Stimulated activated CD4-positive, alpha-beta T cell treated with anti-CD3 and anti-CD28 coated beads, Interleukin-12 subunit alpha, Interleukin-12 subunit beta, amount 100 ng/mL, for 48 hours (primary cell): ENCODE results near the gene MYBL2.
"Not testable (repeated sequence)": the region's sequence is repeated elsewhere in the genome, so short reads cannot be mapped to it uniquely, and the experiment has no call there.

Experiments used
- DNase-seq, 3 donors: peaks; one replicate each; pipeline ENCODE4 v3.0.0-alpha.2; 2020; ENCODE audit warnings: low read depth in 2 of 3, low spot score in 1 of 3

The MYBL2 gene

DNA sequence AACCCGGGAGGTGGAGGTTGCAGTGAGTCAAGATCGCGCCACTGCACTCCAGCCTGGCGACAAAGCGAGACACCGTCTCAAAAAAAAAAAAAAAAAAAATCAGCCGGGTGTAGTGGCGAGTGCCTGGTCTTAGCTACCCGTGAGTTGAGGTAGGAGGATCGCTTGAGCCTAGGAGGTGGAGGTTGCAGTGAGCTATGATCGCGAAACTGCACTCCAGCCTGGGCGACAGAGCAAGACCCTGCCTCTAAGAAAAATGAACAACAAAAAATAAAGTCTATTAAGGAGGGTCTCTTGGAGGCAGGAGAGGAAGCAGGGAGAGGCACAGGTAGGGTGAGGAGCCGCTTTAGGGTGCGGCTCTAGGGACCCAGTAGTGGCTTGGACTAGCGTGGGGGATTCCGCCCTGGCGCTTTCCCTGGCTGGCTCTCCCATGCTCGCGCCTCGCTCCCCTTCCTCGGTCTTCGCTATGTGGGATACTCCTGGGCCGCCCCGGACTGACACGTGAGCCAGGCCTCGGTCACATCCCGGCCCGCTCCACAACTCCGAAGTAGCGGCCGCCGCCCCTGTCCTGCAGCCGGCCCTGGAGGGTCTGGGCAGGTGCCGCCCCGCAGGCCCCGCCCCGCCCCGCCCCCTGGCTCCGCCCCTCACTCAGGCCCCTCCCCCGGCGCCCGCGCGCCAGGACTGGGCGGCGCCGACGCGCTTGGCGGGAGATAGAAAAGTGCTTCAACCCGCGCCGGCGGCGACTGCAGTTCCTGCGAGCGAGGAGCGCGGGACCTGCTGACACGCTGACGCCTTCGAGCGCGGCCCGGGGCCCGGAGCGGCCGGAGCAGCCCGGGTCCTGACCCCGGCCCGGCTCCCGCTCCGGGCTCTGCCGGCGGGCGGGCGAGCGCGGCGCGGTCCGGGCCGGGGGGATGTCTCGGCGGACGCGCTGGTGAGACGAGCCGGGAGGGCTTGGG, at the start of gene MYBL2:
TSS of gene MYBL2 (plus strand) at position 739 of the 953 bp plus-strand sequence. CDS start at position 909, 170 bp downstream.
- DNase-seq = peak; percentile 48 to 65 (median 55)

DNA sequence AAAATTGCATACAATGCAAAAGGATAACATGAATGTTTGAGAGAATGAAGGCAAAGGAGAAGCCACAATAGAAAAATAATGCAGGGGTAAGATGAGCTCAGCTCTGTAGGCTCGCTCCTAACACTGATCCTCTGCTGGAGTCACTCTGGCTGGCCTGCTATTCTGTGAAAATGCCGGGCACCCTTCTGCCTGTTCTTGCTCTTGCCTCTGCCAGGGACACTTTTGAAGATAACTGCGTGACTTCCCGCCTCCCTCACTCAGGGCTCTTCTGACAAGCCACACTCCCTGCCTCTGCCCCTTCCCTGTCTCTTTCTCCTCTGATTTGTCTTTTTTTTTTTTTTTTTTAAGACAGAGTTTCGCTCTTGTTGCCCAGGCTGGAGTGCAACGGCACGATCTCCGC, 35.3 kb upstream of the MYBL2 start:
- no peak for DNase-seq

DNA sequence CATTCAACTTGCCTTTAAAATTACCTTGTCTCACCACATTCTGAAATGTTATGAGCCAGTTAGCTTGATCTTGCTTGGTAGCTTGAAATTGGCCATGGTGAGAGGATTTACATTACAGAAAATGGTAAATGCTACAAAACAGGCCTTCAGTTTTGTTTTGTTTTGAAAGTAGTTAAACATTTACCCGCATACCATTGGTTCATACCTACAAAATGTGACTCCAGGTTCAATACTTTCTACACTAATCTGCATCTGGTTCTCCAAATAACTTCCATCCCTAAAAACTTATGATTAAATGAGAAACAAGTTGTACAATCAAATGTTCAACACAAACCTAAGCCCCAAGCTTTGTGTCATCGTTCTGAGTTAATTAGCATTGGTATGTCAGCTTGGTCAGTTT, 30.5 kb upstream of the MYBL2 start:
- DNase-seq = no peak

DNA sequence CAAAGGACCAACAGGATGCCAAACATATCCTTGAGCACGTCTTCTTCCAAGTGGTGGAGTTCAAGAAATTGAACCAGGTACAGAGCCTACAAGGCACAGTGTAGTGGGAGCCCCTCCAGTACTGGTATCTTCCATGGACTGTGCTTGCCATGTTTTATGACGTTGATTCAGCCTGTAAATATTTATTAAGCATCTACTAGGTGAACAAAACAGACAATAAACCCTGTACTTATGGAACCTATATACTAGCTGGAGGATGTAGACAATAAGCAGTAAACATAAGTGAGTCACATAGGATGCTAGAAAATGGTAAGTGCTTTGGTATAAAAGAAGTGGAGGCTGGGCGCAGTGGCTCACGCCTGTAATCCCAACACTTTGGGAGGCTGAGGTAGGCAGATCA, 24.4 kb upstream of the MYBL2 start:
- DNase-seq = no peak

DNA sequence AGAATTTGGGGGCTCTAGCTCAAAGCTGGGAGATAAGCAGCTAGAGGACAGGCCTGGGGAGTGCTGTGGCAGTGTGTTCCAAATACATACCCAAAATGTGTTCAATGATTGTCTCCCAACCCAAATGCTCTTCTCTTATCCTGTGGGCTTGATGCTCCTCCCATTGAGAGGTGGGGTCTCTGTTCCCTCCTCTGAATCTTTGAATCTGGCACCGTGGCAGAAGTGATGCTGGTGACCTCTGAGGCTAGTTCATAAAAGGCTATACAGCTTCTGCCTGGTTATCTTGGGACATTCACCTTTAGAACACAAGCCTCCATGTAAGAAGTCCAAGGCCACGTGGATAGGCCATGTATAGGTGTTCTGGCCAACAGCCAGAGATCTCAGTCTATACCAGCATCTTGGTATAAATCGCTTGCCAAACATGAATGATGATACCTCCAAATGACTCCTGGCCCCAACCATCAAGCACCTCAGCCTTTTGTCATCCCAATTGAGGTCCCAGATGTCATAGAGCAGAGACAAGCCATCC, 15.9 kb upstream of the MYBL2 start:
- DNase-seq = no peak

DNA sequence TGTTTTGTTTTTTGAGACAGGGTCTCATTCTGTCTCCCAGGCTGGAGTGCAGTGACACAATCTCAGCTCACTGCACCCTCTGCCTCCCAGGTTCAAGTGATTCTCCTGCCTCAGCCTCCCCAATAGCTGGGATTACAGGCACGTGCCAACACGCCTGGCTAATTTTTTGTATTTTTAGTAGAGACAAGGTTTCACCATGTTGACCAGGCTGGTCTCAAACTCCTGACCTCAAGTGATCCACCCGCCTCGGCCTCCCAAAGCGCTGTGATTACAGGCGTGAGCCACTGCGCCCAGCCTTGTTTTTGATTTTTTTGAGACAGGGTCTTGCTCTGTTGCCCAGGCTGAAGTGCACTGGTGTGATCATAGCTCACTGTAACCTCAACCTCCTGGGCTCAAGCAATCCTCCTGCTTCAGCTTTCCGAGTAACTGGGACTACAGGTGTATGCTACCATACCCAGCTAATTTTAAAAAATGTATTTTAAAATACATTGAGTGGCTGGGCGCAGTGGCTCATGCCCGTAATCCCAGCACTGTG, 15.2 kb upstream of the MYBL2 start:
- not testable (repeated sequence) for DNase-seq

DNA sequence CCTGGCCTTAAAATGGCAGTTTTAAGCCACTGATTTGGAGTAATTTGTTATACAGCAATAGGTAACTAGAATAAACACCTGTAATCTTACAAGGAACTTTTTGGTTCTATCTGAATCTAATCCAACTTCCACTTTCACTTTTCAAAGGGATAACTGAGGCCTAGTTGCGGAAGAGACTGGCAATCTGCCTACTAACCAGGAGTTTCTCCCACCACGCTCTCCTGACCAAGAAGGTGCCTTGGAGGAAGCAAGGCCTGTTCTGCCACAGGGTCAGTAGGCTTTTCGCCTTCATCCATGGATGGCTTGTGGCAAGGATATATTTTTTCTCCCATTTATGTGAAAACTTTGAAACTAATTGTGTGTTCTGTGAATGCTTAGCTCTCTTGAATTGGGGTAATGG, 12.9 kb upstream of the MYBL2 start:
- no peak for DNase-seq

DNA sequence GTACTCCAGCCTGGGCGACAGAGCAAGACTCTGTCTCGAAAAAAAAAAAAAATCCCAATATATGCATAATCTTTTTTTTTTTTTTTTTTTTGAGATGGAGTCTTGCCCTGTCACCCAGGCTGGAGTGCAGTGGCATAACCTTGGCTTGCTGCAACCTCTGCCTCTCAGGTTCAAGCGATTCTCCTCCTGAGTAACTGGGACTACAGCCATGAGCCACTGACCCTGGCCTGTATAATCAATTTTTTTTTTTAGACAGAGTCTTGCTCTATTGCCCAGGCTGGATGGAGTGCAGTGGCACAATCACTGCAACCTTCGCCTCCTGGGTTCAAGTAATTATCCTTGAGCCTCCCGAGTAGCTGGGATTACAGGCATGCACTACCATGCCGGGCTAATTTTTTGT, 11.7 kb upstream of the MYBL2 start:
- DNase-seq = not testable (repeated sequence)

DNA sequence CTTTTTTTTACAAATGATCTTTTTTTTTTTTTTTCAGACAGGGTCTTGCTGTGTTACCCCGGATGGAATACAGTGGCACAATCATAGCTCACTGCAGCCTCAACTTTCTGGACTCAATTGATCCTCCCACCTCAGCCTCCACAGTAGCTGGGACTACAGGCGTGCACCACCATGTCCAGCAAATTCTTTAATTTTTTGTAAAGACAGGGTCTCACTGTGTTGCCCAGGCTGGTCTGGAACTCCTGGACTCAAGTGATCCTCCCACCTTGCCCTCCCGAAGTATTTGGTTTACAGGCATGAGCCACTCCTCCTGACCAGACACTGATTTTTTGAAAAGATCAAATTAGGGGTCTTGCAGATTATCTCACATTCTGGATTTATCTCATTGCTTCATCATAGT, 11.0 kb upstream of the MYBL2 start:
- DNase-seq = no peak

DNA sequence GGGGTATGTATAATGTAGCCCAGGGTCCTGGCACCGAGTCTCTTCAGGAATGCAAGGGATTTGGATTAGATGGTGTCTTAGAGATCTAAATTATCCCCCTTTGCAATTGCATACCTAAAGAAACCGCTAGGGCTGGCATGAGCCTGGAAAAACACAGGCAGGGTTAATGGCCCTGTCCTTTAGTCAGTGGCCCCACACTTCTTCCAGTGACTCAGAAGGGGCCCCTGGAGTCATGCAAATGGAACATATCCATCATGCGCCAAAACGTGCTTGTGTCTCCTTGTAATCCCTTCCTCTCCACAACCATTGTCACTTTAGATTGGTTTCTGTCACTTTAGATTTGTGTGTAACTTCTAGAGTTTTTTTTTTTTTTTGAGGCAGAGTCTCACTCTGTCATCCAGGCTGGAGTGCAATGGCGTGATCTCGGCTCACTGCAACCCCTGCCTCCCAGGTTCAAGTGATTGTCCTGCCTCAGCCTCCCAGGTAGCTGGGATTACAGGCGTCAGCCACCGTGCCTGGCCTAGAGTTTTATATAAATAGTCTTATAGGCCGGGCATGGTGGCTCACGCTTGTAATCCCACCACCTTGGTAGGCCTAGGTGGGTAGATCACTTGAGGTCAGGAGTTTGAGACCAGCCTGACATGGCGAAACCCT, 8.7 kb upstream of the MYBL2 start:
- peak; percentile 51 to 66 (median 52) for DNase-seq

DNA sequence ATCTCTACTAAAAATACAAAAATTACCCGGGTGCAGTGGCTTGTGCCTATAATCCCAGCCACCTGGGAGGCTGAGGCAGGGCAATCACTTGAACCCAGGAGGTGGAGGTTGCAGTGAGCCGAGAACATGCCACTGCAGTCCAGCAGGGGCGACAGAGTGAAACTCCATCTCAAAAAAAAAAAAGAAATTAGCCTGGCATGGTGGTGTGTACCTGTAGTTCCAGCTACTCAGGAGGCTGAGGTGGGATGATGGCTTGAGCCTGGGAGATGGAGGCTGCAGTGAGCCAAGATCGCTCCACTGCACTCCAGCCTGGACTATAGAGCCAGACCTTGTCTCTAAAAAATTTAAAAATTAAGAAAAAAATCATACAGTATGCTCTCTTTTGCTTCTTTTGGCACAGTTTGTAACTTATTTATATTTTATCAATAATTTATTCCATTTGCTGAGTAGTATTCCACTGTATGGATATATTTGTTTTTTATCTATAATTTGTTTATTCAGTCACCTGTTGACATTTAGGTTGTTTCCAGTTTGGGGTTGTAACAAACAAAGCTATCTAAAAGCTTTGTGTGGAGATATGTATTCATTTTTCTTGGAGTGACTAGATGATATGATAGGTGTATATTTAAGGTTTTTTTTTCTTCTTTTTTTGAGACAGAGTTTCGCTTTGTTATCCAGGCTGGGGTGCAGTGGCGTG, 8.0 kb upstream of the MYBL2 start:
- DNase-seq = no peak

DNA sequence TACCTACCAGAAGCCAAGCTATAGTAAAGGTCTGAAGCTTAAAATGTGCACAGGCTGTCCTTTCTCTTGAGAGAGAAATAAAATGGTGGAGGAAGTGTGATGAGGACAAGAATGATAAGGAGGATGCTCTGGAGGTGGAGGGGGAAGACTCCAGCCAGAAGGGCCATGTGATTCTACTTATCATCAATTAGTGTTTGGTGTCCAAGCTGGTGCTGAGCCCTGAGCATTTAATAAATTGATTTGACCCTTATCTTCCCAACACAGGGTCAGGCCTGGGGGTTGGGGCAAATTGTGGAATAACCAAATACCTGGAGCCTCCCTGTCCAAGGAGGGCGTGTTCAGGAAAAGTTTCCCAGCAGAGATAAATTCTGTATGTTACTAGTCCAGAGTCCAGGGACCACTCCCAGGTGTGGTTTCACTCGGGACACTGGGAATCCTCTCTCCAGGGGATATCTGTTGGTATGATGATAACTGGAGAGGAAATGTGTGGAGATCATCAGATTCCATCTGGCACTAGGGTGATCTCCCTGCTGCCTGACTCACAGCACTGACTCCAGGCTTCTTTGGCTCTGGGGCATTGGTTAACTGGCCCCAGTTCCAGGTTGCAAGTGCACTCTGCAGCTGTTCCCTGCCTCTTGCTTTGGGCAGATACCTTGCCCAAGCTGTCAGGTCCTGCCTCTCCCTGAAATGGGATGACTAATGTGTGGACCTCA, 3.8 kb upstream of the MYBL2 start:
- no peak for DNase-seq

DNA sequence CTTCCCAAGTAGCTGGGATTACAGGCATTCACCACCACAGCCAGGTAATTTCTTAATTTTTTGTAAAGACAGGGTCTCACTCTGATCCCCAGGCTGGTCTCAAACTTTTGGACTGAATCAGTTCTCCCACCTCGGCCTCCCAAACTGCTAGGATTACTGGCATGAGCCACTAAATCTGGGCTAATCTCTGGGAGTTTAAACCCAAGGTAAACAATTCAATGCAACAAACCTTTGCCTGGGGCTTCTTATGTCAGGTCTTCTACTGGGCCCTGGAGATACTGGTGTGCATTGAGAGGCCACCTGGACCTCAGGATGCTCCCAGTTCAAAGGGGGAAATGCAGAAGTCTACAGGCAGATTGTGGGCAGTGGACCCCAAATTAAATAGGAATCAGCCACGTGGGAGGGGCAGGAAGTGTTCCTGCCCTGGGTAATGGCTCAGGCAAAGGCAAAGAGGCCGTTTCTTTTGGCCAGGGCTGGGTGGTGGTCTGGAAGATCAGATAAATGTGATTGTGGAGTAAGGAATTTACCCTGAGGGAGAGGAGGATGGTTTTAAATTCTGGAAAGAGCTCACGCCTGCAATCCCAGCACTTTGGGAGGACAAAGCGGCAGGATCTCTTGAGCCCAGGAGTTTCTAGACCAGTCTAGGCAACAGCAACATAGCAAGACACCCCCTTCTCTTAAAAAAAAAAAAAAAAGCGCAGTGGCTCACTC, 1.3 kb upstream of the MYBL2 start:
- DNase-seq = no peak

DNA sequence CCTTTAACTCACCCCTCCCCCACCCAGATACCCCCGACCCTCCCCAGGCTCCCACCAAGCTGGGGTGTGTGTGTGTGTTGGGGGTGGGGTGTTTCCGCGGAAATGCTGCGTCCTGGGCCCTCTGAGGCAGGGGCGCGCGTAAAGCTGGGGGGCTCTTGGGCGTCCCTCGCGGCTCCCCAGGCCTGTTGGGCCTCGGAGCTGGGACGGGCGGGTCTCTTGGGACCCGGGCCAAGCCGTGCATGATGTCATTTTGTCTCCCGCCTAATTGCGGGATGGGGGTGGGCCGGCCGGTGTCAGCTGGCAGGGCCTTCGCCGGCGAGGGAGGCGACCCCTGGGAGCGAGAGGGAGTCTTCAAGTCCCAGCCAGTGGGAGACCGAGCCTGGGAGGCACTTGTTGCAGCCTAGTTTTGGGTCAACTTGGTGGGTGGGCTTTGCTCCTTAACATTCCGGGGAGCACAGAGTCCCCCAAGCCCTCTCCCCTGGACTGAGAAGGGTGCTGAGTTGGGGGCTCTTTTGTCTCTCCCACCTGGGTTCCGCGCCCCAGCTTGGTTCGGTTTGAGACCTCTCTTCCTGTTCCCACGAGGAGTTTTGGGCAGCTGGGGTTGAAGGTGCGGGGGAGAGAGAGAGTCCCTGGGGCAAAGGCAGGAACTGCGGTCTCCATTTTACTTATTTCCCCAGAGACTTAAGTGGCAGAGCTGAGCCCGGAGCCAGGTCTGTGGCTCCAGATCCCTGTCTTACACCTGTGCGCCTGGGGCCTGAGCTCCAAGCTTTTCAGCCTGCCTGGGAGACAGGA, 623 bp downstream of the MYBL2 start:
- peak in 1 of 3 donors; percentile 18 for DNase-seq

DNA sequence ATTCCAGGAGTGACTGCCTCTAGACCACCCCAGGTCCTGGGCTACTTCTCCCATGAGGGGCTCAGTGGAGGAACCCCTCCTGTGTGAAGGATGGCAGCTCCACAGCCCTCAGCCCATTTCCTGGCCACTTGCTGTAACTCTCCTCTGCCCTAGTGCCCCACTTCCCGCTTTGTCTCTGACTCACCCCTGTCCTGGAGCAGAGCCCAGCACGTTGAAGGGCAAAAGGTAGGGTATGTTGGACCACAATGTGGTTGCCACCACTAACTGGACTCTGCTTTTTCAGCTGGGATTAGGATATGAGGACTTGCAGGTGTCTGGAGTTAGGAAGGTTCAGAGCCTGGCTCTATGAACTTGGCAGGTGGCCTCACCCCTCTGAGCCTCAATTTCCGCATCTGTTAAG, 2.4 kb downstream of the MYBL2 start:
- no peak for DNase-seq

DNA sequence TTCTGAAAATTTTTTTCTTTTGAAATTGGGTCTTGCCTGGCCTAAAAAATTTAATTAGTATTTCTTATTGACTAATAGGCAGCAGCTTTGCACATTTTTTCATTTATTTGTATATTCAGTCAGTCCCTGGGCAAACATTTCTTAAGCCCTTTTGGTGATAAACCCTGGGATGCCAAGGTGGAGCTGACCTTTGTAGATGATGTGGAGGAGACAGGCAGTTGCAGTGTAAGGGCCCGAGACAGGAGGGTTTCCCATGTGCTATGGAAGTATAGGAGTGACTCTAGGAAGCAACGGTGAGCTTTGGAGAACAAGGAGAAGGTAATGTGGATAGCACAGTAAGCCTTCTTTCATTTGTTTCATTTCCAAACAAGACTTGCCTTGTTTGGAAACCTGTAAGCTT, 3.5 kb downstream of the MYBL2 start:
- DNase-seq = no peak

DNA sequence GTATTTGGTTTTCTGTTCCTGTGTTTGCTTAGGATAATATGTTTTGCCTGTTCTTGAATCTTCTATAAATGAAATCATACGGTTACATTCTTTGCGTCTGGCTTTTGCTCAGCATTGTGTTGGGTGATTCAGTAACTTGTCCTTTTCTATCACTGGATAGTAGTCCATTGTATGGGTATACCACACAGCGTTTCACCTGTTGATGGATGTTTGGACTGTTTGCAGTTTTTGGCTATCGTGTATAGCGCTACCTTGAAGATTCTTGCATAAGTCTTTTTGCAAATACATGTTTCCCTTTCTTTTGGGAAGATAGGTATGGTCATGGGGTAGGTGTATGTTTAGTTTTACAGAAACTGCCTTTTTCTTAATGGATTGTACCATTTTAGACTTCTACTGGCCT, 9.5 kb downstream of the MYBL2 start:
- no peak for DNase-seq

DNA sequence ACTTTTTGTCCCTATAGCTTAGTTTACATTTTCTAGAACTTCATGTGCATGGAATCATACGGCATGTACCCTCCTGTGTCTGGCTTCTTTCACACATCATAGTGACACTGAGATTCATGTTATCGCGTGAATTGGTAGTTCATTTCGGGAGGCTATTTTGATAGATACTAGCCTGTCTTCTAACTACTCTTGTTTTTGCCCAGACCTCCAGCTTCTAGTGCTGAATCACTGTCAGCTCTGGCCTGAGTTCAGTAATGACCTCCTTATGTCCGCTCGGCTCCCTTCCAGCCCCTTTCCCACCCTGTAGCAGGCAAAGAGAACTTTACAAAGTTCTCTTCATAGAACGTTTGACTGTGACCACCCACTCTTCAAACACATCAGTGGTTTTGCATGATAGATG, 14.1 kb downstream of the MYBL2 start:
- no peak for DNase-seq

DNA sequence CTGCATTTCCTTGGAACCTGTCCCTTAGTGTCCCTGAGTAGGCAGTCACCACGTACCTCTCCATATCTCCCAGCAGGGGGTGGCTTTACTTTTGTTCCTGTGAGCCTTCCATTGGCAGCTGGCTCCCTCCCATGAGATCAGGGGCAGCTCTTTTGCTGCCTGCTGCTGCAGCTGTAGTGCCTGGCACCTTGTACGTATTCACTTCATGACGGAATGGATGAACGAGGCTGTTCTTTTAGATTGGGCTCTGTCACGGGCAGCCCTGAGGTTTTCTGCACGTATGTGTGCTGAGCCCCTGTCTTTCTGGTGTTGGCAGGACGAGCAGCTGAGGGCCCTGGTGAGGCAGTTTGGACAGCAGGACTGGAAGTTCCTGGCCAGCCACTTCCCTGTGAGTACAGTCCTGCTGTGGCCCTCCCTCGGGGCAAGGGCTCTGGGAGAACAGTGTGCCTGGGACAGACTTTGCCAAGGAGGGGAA, 14.6 kb downstream of the MYBL2 start:
- no peak for DNase-seq
